RWPE2 (cell line): ENCODE measurements around the gene ENTHD1.

Experiments used
- ATAC-seq: fragments of 200-7000 bp; cut with Tn5 transposase; 3 replicates; pipeline ENCODE4 v1.9.1; 2021; ENCODE audit warnings: low read depth
- DNase-seq: peaks from one replicate; pipeline ENCODE4 v3.0.0-alpha.2; 2020; ENCODE audit warnings: low spot score
- H3K27ac ChIP-seq: fragments of 450-650 bp; 2 replicates; pipeline ENCODE4 v1.5.1; 2017; ENCODE audit warnings: mild to moderate bottlenecking; ENCODE audit not compliant: poor library complexity, severe bottlenecking
- H3K27me3 ChIP-seq: fragments of 250-450 bp; sonication (Bioruptor Pico); 2 replicates; pipeline ENCODE4 v1.5.1; 2021; ENCODE audit warnings: mild to moderate bottlenecking, moderate library complexity; ENCODE audit not compliant: insufficient read depth, poor library complexity, severe bottlenecking
- H3K36me3 ChIP-seq: fragments of 250-450 bp; sonication (Bioruptor Pico); 2 replicates; pipeline ENCODE4 v1.5.1; 2020; ENCODE audit warnings: low read depth, mild to moderate bottlenecking, moderate library complexity
- H3K4me1 ChIP-seq: fragments of 250-450 bp; sonication (Bioruptor Pico); 2 replicates; pipeline ENCODE4 v1.5.1; 2021; ENCODE audit warnings: mild to moderate bottlenecking, moderate library complexity; ENCODE audit not compliant: insufficient read depth, poor library complexity, severe bottlenecking
- H3K4me3 ChIP-seq: fragments of 250-450 bp; sonication (Bioruptor Pico); 2 replicates; pipeline ENCODE4 v1.5.1; 2021; ENCODE audit warnings: mild to moderate bottlenecking, moderate library complexity; ENCODE audit not compliant: severe bottlenecking
- H3K9me3 ChIP-seq: fragments of 250-450 bp; sonication (Bioruptor Pico); 2 replicates; pipeline ENCODE4 v1.5.1; 2021; ENCODE audit warnings: mild to moderate bottlenecking, moderate library complexity; ENCODE audit not compliant: severe bottlenecking
- CTCF ChIP-seq: fragments of 450-650 bp; IDR thresholded peaks from one replicate; pipeline ENCODE4 v1.5.1; 2017; ENCODE audit warnings: mild to moderate bottlenecking, moderate library complexity; ENCODE audit not compliant: poor library complexity, severe bottlenecking

ENTHD1 gene

GRCh38 chr22:39771486-39771885, 122.1 kb downstream of the ENTHD1 start:
- Histone ChIP-seq H3K9me3 (no peaks in the 10 kb centered on the region), H3K27me3 (peaks cover 2% of the 10 kb centered on the region), H3K36me3 (no peaks in the 10 kb centered on the region), H3K4me1 (no peaks in the 10 kb centered on the region), H3K27ac (no peak overlapping the region), H3K4me3 (no peak overlapping the region)
- no peak for ATAC-seq
- no peak for DNase-seq
- no peak for TF ChIP-seq CTCF

GRCh38 chr22:39765661-39766060, 127.9 kb downstream of the ENTHD1 start:
- Histone ChIP-seq H3K4me1 (no peaks in the 10 kb centered on the region), H3K27me3 (no peaks in the 10 kb centered on the region), H3K27ac (no peak overlapping the region), H3K36me3 (no peaks in the 10 kb centered on the region), H3K9me3 (no peaks in the 10 kb centered on the region), H3K4me3 (no peak overlapping the region)
- TF ChIP-seq CTCF = no peak
- no peak for ATAC-seq
- DNase-seq = no peak

GRCh38 chr22:39765046-39765445, 128.5 kb downstream of the ENTHD1 start:
- ATAC-seq (no peak), DNase-seq (no peak)
- Histone ChIP-seq H3K4me3 (no peak overlapping the region), H3K36me3 (no peaks in the 10 kb centered on the region), H3K27me3 (no peaks in the 10 kb centered on the region), H3K4me1 (no peaks in the 10 kb centered on the region), H3K9me3 (no peaks in the 10 kb centered on the region), H3K27ac (no peak overlapping the region)
- TF ChIP-seq CTCF = no peak

- no peaks in the 10 kb centered on the region for H3K36me3 ChIP-seq
- H3K4me1 ChIP-seq = no peaks in the 10 kb centered on the region
- no peaks in the 10 kb centered on the region for H3K9me3 ChIP-seq
- ATAC-seq (no peak), DNase-seq (no peak)
- TF ChIP-seq CTCF = no peak
- no peaks in the 10 kb centered on the region for H3K27me3 ChIP-seq
- H3K4me3 ChIP-seq = no peak overlapping the region
- no peak overlapping the region for H3K27ac ChIP-seq
Measured at GRCh38 chr22:39763276-39763675, 130.3 kb downstream of the ENTHD1 start.

GRCh38 chr22:39750759-39751158, 142.8 kb downstream of the ENTHD1 start:
- H3K4me1 ChIP-seq = no peaks in the 10 kb centered on the region
- H3K9me3 ChIP-seq = no peaks in the 10 kb centered on the region
- DNase-seq (no peak), ATAC-seq (no peak)
- H3K4me3 ChIP-seq = no peak overlapping the region
- peaks cover 12% of the 10 kb centered on the region for H3K27me3 ChIP-seq
- no peak for TF ChIP-seq CTCF
- H3K27ac ChIP-seq = no peak overlapping the region
- H3K36me3 ChIP-seq = no peaks in the 10 kb centered on the region
